GM19438 (cell line): Measurements from ENCODE around the gene MMP14.
"Not testable (repeated sequence)": the region's sequence is repeated elsewhere in the genome, so short reads cannot be mapped to it uniquely, and the experiment has no call there.

Experiments used
- ATAC-seq: cut with Tn5 transposase; IDR thresholded peaks from one replicate; pipeline ENCODE4 v1.9.1; 2021; ENCODE audit warnings: low read depth; ENCODE audit not compliant: unreplicated experiment

The MMP14 gene

GRCh38 chr14:22836301-22837113, at the start of gene MMP14:
Gene MMP14 (plus strand): TSS chr14:22836585. CDS start chr14:22836818, 233 bp downstream.
- no peak for ATAC-seq

DNA sequence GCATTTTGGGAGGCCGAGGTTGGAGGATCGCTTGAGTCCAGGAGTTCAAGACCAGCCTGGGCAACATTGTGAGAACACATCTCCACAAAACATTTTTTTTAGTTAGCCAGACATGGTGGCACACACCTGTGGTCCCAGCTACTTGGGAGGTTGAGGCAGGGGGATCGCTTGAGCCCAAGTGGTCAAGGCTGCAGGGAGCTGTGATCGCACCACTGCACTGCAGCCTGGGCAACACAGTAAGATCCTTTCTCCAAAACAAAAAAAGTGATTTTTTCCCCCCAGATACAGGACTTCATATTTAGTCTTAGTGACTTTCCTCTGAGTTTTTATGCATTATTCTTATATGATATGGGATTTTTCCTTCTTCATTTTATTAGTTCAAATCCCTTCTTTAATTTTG, 49.7 kb upstream of the MMP14 start:
- no peak for ATAC-seq

- ATAC-seq, result no peak
Measured at GRCh38 chr14:22791301-22791700, 45.1 kb upstream of the MMP14 start.

- no peak for ATAC-seq
Measured at GRCh38 chr14:22792158-22792557, 44.2 kb upstream of the MMP14 start.

DNA sequence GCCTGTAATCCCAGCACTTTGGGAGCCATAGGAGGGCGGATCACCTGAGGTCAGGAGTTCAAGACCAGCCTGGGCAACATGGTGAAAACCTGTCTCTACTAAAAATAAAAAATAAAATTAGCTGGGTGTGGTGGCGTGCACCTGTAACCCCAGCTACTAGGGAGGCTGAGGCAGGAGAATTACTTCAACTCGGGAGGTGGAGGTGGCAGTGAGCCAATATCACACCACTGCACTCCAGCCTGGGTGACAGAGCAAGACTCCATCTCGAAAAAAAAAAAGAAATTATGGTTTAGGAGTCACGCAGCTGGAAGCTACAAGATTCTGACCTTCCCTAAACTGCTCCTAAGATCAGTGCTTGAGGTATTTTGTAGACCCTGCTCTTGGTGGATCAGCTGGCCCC, 42.8 kb upstream of the MMP14 start:
- ATAC-seq, result not testable (repeated sequence)

GRCh38 chr14:22793976-22794375, 42.4 kb upstream of the MMP14 start:
- no peak for ATAC-seq

GRCh38 chr14:22794551-22794951, 41.8 kb upstream of the MMP14 start:
- peak; percentile 48 for ATAC-seq

- ATAC-seq, result peak; percentile 58
Measured at GRCh38 chr14:22796087-22796707, 40.2 kb upstream of the MMP14 start.

DNA sequence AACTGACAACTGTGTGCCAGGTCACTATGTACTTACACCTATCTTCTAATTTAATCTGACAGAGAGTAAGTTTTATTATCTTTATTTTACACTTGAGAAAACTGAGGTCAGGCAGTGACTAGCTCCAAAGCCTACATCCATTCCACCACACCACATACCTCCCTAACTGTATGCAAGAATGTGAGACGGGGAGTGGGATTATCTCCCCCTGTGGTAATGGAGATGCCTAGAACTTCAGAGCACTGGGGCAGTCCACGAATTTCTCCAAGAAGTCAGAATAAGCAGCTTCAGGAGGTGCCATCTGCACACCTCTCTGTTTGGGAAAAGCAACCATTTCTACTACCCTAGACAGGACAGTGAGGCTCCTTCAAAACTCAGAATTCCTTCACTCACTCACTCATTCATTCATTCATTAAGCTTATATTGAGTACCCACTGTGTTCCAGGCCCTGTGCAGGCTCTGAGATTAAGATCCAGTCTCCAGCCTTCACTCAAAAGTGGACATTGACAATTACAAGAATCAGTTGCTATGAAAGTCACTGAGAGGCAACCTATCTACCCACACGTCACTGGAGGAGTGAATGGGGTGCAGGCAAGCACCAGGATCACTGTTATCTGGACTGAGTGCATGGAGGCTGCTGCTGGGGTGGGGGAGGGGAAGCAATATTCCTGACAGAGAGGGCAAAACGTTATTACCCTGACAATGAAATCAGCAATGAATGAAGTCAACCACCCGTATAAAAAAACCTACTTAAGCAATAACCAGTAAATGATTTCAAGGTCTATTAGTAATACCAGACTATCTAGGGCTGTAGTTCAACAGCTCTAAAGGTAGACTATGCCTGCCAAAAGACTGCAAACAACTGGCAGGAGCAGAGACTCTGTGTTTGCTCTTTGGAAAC, 39.1 kb upstream of the MMP14 start:
- no peak for ATAC-seq

GRCh38 chr14:22798528-22798927, 37.9 kb upstream of the MMP14 start:
- no peak for ATAC-seq

GRCh38 chr14:22800346-22800745, 36.0 kb upstream of the MMP14 start:
- ATAC-seq, result no peak

DNA sequence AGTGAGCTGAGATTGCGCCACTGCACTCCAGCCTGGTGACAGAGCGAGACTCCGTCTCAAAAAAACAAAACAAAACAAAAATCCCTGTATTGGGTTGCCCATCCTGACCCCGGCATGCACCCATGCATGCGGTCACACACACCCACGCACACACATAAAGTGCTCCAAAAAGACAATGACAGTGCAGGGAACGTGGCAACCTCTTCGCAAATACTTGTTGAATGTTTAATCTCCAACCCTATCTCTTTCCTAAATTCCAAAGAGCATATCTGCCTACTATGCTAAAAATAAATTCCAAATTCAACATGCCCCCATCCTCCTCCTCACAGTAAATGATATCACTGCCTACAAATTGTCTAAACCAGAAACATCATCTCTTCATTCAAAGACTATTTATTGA, 34.7 kb upstream of the MMP14 start:
- no peak for ATAC-seq

DNA sequence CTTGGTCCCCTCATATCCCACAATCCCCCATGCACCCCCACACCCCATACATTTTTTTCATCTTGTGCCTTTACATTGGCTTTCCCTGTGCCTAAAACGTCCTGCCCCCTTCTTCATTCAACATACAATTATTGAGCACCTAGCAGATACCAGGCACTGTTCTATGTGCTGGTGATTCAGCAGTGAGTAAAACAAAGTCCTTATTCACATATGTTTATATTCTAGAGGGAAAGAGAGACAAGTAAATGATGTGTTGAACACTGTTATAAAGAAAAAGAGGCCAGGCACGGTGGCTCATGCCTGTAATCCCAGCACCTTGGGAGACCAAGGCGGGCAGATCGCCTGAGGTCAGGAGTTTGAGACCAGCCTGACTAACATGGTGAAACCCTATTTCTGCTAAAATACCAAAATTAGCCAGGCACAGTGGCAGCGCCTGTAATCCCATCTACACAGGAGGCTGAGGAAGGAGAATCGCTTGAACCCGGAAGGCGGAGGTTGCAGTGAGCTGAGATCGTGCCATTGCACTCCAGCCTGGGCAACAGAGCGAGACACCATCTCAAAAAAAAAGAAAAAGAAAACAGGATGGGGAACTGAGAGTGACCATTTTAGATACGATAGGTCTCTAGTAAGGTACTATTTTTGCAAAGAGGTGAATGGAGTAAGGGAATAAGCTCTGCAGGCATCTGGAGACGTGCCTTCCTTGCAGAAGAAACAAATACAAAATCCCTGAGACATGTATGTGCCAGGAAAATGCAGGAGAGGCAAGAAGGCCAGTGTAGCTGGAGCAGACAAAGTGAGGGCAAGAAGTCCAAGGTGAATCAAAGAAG, 33.3 kb upstream of the MMP14 start:
- ATAC-seq, result peak; percentile 67

- peak; percentile 60 for ATAC-seq
Measured at GRCh38 chr14:22803687-22803974, 32.8 kb upstream of the MMP14 start.

GRCh38 chr14:22805235-22805634, 31.1 kb upstream of the MMP14 start:
- ATAC-seq, result not testable (repeated sequence)

- no peak for ATAC-seq
Measured at GRCh38 chr14:22807432-22808087, 28.8 kb upstream of the MMP14 start.

- ATAC-seq, result no peak
Measured at GRCh38 chr14:22808388-22809209, 27.8 kb upstream of the MMP14 start.

DNA sequence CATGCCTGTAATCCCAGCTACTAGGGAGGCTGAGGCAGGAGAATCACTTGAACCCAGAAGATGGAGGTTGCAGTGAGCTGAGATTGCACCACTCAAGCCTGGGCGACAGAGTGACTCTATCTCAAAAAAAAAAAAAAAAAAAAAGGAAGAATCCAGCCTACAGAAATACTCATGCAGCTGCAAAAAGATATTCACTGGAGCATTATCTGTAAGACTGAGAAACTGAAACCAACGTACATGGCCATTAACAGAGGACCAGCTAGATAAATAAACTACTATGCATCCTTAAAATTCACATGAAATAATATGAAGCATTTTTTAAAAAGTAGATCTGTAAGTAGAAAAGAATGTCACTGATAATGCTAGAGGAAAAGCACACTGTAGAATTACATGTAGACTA, 24.7 kb upstream of the MMP14 start:
- ATAC-seq, result no peak

GRCh38 chr14:22812744-22813143, 23.6 kb upstream of the MMP14 start:
- ATAC-seq, result no peak
